IPS-18c (cell line): ENCODE measurements around the gene NRIP3.
"Not testable (repeated sequence)": the region's sequence is repeated elsewhere in the genome, so short reads cannot be mapped to it uniquely, and the experiment has no call there.

Experiments used
- H3K4me3 ChIP-seq: 2 replicates; pipeline ENCODE4 v1.7.0; 2013; ENCODE audit warnings: low read depth, mild to moderate bottlenecking, low read length, moderate library complexity; ENCODE audit not compliant: insufficient read depth
- H3K9me3 ChIP-seq: one replicate; pipeline ENCODE4 v1.6.1; 2013; ENCODE audit warnings: mild to moderate bottlenecking, low read length, moderate library complexity; ENCODE audit not compliant: control insufficient read depth, insufficient read depth

The NRIP3 gene

GRCh38 chr11:9022961-9023680 lies 19.3 kb upstream of the NRIP3 start:
- Histone ChIP-seq H3K4me3 (no peak overlapping the region), H3K9me3 (no peaks in the 10 kb centered on the region)

GRCh38 chr11:9020916-9021315 lies 17.1 kb upstream of the NRIP3 start:
- no peak overlapping the region for H3K4me3 ChIP-seq
- no peaks in the 10 kb centered on the region for H3K9me3 ChIP-seq

- no peak overlapping the region for H3K4me3 ChIP-seq
- no peaks in the 10 kb centered on the region for H3K9me3 ChIP-seq
Measured at GRCh38 chr11:9019861-9020260, 16.1 kb upstream of the NRIP3 start.

DNA sequence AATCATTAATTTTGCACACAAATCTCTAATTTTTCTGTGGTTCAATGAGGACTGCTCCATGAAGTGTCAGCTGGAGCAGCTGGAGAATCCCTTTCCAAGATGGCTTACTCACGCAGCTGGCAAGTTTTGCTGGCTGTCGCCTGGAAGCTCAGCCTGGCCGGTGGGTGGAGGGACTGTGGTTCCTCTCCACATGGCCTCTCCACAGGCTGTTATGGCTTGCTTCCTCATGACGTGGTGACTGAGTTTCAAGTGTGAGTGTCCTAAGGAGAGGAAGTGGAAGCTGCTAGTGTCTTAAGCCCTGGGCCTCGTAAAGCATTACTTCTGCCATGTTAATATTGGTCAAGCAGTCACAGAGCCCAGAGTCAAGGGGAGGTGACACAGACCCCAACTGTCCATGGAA lies 14.0 kb upstream of the NRIP3 start:
- Histone ChIP-seq H3K9me3 (no peaks in the 10 kb centered on the region), H3K4me3 (no peak overlapping the region)

DNA sequence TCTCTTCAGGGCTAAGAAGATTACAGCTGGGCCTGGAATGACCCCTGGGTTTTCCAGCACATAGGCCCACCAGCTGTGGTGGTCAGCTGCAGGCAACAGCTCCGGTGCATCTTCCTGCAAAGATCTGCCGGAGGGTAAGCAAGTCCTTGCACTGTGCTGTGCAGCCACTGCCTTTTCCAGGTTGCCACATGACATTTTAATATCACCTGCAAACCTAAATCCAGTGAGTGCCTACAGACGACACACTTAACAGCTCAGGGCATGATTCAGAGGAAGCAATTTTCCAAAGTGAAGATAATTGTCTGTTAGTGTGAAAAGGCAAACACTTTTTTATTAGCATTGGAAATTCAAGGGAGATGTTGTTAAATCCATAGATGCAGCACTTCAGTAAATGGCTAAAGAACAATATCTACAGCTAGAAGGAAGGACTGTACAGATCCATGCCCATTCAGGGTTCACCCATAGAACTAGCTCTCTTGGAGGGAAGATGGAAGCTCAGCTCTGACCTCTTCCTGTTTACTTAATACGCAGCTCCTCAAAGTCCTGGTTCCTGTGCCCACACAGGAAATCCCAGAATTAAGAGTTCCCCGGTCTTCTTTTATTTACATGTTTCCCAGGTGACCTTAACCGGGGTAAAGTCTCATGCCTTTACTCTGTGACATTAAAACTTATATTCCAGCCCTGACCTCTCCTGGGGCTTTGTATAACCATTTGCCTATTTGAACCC lies 13.3 kb upstream of the NRIP3 start:
- H3K4me3 ChIP-seq, result no peak overlapping the region

DNA sequence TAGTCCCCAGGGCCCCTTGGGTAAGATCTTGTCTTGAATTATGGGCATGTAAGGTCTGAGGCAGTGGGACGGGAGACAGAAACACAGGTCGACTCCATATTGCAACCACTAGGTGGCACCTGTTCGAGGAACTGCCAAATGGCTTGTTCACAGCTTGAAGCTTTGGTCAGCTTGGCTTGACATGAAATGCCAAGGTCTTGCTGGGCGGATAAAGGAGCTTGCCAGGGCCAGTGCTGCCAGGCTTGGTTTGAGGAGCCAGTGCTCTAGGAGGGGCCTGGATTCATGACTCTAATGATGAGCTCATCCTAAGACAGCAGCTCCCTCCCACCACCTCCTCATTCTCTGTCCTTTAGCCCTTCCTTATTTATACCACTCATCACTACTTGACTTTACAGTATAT lies 11.9 kb upstream of the NRIP3 start:
- Histone ChIP-seq H3K9me3 (no peaks in the 10 kb centered on the region), H3K4me3 (no peak overlapping the region)

More for the DNA sequence above, 13.3 kb upstream of the NRIP3 start:
- H3K9me3 ChIP-seq, result no peaks in the 10 kb centered on the region

DNA sequence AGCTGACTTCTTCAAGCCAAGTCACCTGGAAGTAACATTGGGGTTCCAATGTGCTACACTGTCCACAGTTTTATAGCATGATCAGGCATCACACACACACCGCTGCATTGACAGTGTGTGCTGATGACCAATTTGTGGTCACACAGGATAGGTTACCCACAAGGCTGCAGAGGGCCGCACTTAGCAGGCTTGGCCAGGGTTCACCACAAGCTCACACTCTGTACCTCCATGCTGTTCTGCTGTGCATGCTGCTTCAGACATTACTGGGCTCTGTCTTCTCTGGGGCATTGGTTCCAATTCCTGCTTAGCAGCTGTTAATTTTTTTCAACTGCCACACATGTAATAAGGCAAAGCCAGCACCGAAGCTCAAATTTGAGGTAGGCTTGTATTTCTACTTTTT lies 11.0 kb upstream of the NRIP3 start:
- H3K9me3 ChIP-seq, result no peaks in the 10 kb centered on the region
- no peak overlapping the region for H3K4me3 ChIP-seq

DNA sequence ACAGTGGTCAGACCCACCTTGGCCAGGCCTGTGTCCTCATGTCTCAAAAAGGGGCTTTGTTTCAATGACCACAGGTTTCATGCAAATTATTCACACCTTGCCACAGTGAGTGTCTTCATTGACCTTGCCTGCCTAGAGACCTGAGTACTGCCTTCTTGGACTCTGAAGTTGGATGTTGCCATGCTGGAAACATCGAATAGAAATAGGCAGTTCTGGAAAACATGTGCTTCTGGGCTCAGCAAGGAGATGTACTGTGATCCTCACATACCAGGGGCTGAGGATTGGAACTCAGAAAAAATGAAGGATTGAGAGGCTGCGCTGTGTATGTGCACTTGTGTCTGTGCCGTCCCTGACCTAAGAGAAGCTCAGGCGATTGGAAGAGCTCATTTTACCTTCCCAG lies 9.6 kb upstream of the NRIP3 start:
- H3K4me3 ChIP-seq, result no peak overlapping the region
- H3K9me3 ChIP-seq, result no peaks in the 10 kb centered on the region

- H3K9me3 ChIP-seq, H3K4me3 ChIP-seq: not testable (repeated sequence)
Measured at GRCh38 chr11:9009538-9009937, 5.7 kb upstream of the NRIP3 start.

DNA sequence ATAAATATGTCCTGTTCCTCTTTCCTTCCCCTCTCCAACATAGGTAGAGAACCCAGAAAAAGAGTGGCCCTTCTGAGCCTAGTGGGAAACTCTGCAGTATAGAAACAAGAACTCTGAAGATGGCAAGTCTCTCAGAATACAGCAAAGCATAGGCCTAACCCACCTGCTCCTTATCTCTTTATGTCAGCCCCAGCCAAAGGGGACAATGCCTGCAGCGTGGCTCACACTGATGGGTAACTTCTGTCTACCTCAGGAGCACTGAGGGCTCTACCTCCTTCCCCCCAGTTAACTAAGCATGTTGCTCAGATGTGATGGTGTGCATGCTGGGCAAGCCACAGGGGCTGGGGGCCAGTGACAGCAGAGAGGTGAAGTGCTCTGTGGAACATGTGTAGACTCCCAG lies 4.9 kb upstream of the NRIP3 start:
- Histone ChIP-seq H3K9me3 (no peaks in the 10 kb centered on the region), H3K4me3 (no peak overlapping the region)

DNA sequence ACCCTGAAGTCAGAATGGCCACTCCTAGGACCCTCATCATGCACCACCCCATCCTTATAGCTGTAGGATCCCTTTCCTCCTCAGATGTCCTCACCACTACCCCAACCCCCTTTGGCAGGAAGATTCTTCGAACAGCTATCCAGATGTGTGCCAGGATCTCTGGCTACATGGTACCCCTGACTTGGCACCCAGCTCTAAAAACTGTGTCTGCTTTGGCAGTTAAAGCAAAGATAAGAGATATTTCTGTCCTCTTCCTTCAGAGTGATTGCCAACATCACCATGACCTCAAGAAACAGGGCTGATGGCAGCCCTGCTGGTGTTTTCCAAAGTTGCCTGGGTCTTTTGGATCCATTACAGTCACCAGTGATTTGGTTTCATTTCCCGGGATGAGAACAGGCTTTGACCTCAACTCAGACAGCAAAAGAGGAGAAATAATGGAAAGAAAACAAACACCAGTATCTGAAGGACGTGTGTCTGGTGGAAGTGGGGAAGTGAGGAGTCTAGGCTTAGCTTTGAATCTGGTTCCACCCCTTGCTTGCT lies 4.3 kb upstream of the NRIP3 start:
- Histone ChIP-seq H3K4me3 (no peak overlapping the region), H3K9me3 (no peaks in the 10 kb centered on the region)

DNA sequence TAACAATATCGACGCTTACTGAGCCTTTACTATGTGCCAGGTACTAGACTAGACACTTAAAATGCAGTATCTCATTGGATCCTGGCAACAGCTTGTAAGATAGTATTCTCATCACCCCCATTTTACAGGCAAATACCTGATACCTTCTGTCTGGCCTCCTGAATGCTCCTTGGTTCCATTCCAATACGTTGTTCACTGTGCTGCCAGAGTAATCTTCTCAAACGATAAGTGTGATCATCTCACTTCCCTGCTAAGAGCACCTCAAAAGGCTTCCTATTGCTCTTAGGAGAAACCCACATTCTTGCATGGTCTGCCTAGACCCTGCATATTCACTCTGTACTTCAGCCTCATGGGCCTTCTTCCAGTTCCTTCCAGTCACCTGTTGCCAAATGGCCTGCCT lies 1.3 kb upstream of the NRIP3 start:
- no peak overlapping the region for H3K4me3 ChIP-seq
- H3K9me3 ChIP-seq, result no peaks in the 10 kb centered on the region

DNA sequence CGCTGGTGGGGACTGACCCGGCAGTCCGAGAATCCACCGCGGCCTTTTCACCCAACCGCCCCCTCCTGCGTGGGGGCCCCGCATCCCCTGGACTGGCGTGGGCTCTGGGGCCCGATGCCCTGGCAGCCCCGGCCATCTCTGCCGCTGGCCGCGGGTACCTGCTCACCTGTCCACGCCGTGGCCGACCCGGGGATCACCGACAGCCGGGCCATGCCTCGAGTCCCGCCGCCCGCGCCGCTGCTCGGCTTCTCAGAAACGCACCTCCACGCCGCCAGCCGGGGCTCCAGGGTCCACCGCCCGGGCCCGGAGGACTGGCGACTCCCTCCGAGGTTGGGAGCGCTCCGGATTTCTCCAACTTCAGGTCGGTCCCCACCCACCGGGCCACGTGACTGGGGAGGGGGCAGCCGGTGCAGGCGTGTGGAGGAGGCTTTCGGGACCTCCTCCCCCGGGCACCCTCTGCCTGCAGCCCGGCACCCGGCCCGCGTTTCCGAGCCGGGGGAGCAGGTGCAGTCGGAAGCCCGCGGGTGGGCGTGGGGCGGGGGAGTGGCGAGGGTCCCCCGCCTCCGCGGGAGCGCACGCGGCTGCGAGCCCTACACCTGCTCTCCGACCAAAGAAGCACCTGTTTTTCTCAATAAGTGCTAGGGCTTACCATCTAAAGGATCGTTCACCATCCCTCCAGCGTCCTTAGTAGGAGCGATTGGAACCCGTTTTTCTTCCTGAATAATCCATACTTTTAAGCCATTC lies 554 bp upstream of the NRIP3 start:
- H3K4me3 ChIP-seq, result peak overlapping the region; percentile 72
- H3K9me3 ChIP-seq, result no peaks in the 10 kb centered on the region

- H3K4me3 ChIP-seq, result peak overlapping the region; percentile 72
- no peaks in the 10 kb centered on the region for H3K9me3 ChIP-seq
Measured at GRCh38 chr11:9002920-9003572, 755 bp downstream of the NRIP3 start.

GRCh38 chr11:9001736-9002135 lies 2.1 kb downstream of the NRIP3 start:
- H3K4me3 ChIP-seq, result no peak overlapping the region
- no peaks in the 10 kb centered on the region for H3K9me3 ChIP-seq

DNA sequence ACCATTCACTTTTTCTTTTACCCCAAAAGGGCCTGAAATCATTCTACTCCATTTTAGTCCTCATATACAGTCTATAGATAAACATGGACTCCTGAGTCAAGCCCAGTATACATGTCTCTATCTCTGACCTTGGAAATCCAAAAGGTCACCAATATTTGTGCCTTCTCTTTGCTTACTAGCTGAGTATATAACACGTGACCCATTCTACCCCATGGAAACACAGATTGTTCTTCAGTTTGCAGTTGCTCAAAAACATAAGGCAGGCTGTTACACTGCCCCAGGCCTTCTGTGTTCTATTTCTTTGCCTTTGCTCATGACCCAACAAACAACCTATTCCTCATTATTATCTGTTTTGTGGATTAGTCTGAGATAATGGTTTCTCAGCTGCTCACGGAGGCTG lies 5.8 kb downstream of the NRIP3 start:
- H3K9me3 ChIP-seq, result no peaks in the 10 kb centered on the region
- no peak overlapping the region for H3K4me3 ChIP-seq

DNA sequence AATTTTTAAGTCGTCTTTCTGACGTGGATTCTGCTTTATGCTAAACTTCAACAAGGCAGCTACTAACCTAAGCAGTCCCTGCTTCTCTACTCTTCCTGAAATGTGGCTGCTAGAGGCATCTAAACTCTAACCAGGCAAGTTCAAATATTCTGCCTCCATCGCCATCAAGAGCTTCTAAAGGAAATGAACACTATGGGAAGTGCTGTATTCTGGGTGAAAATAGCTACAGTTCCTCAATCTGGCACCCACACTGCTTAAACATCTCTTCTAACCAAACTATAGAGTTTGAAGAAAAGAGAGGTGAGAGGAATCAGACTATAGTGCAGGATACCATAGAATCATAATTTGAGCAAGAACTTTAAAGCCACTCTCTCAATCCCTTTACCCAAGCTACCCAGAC lies 6.3 kb downstream of the NRIP3 start:
- no peaks in the 10 kb centered on the region for H3K9me3 ChIP-seq
- H3K4me3 ChIP-seq, result no peak overlapping the region
